HCT116 (cell line): Measurements from ENCODE around the gene PRR14L. TPM values are rescaled to one million over a fixed set of nuclear protein-coding genes. Genes with fewer than 3 reads are reported as not detected.

Source experiments
- ATAC-seq: fragments of 200-7000 bp; cut with Tn5 transposase; 2 replicates; pipeline ENCODE4 v1.9.1; 2020; ENCODE audit warnings: mild to moderate bottlenecking, moderate library complexity
- BruUV-seq: library from RNA; stranded (reverse); fragments of 400-500 nt; replicated peaks from 2 replicates; lab custom pipeline; 2021; lab: Mats Ljungman, UMichigan
- CTCF ChIA-PET: fragments of 300-600 bp; sonication (Branson Sonifier 250); formaldehyde crosslinking; loops from one replicate; lab custom pipeline; 2021; ENCODE audit warnings: antibody characterized with exemption; lab: Charles Lee
- POLR2A ChIA-PET: fragments of 300-600, 350-600 bp; sonication (Branson Sonifier 250); formaldehyde crosslinking; loops from one replicate; lab custom pipeline; 2021; ENCODE audit warnings: antibody characterized with exemption; lab: Charles Lee
- RAD21 ChIA-PET, 2 experiments: fragments of 300-600 bp; sonication (Branson Sonifier 250); formaldehyde crosslinking; loops; one replicate each; lab custom pipeline; 2023; ENCODE audit warnings: low total read pairs in 2 of 2; ENCODE audit not compliant: uncharacterized antibody in 2 of 2, unreplicated experiment in 2 of 2, low non-redundant PET in 1 of 2; lab: Charles Lee
- DNase-seq: peaks from one replicate; pipeline ENCODE4 v3.0.0-alpha.2; 2010; ENCODE audit warnings: low read depth, low spot score
- H2AFZ ChIP-seq: fragments of 200-600 bp; shearing (Covaris generic), sonication (generic); 2 replicates; pipeline ENCODE4 v1.6.1; 2017; ENCODE audit warnings: low read depth, mixed run types, mixed read lengths, antibody characterized with exemption, low read length; ENCODE audit not compliant: poor library complexity, severe bottlenecking
- H3K27ac ChIP-seq: 2 replicates; pipeline ENCODE4 v1.5.1; 2012; ENCODE audit warnings: low read depth, low read length
- H3K27me3 ChIP-seq: fragments of 200-600 bp; sonication (generic); 2 replicates; pipeline ENCODE4 v1.6.1; 2016; ENCODE audit warnings: mixed run types, low read length, mixed read lengths; ENCODE audit not compliant: insufficient read depth
- H3K36me3 ChIP-seq, 2 experiments: fragments of 200-500 bp in 1 of 2; fragments of 200-600 bp in 1 of 2; sonication (Bioruptor generic) in 1 of 2; sonication (generic) in 1 of 2; 2 replicates each; pipeline versions ENCODE4 v1.5.1 to v1.6.1; 2014 to 2016; ENCODE audit warnings: low read length in 2 of 2, inconsistent platforms in 1 of 2, mixed read lengths in 1 of 2, mixed run types in 1 of 2; ENCODE audit not compliant: insufficient read depth in 2 of 2, control insufficient read depth in 1 of 2
- H3K4me1 ChIP-seq, 2 experiments: fragments of 200-600 bp in 1 of 2; sonication (generic) in 1 of 2; 2 replicates each; pipeline versions ENCODE4 v1.5.1 to v1.6.1; 2012 to 2017; ENCODE audit warnings: low read length in 2 of 2, inconsistent platforms in 1 of 2, mild to moderate bottlenecking in 1 of 2, mixed read lengths in 1 of 2, mixed run types in 1 of 2, moderate library complexity in 1 of 2; ENCODE audit not compliant: insufficient read depth in 2 of 2, control insufficient read depth in 1 of 2
- H3K4me2 ChIP-seq: fragments of 200-600 bp; sonication (generic); 2 replicates; pipeline ENCODE4 v1.6.1; 2017; ENCODE audit warnings: mixed run types, low read length, mixed read lengths
- H3K4me3 ChIP-seq, 2 experiments: fragments of 200-600 bp in 1 of 2; sonication (generic) in 1 of 2; replicated peaks in 1 of 2; 2 replicates each; pipeline ENCODE4 v1.5.1; 2011 to 2016; ENCODE audit warnings: low read length in 2 of 2, control low read depth in 1 of 2, low read depth in 1 of 2, mild to moderate bottlenecking in 1 of 2, mixed read lengths in 1 of 2, mixed run types in 1 of 2
- H3K79me2 ChIP-seq: fragments of 200-600 bp; sonication (generic); 2 replicates; pipeline ENCODE4 v1.6.1; 2017; ENCODE audit warnings: mild to moderate bottlenecking, mixed run types, low read length, moderate library complexity, mixed read lengths; ENCODE audit not compliant: insufficient read depth
- H3K9ac ChIP-seq: fragments of 200-600 bp; sonication (generic); 2 replicates; pipeline ENCODE4 v1.6.1; 2016; ENCODE audit warnings: low read length, mixed read lengths
- H3K9me2 ChIP-seq: fragments of 200-600 bp; sonication (generic), shearing (Covaris generic); 2 replicates; pipeline ENCODE4 v1.6.1; 2017; ENCODE audit warnings: mixed run types, mild to moderate bottlenecking, moderate library complexity; ENCODE audit not compliant: insufficient read depth
- H3K9me3 ChIP-seq, 2 experiments: fragments of 200-500 bp in 1 of 2; fragments of 200-600 bp in 1 of 2; sonication (Bioruptor generic) in 1 of 2; sonication (generic) in 1 of 2; 2 replicates each; pipeline ENCODE4 v1.6.1; 2014 to 2017; ENCODE audit warnings: low read length in 2 of 2, mixed read lengths in 2 of 2, inconsistent platforms in 1 of 2, low read depth in 1 of 2, mild to moderate bottlenecking in 1 of 2, mixed run types in 1 of 2, moderate library complexity in 1 of 2; ENCODE audit not compliant: control insufficient read depth in 1 of 2, insufficient read depth in 1 of 2
- H4K20me1 ChIP-seq: fragments of 200-600 bp; sonication (generic), shearing (Covaris generic); 2 replicates; pipeline ENCODE4 v1.6.1; 2017; ENCODE audit warnings: mixed run types, mild to moderate bottlenecking, moderate library complexity; ENCODE audit not compliant: insufficient read depth
- CBX3 ChIP-seq: IDR thresholded peaks from 2 replicates; pipeline ENCODE4 v1.6.1; 2012; ENCODE audit warnings: low read depth
- ELF1 ChIP-seq: IDR thresholded peaks from 2 replicates; pipeline ENCODE4 v1.6.1; 2012; ENCODE audit warnings: low read depth, borderline replicate concordance
- POLR2A ChIP-seq: IDR thresholded peaks from 2 replicates; pipeline ENCODE4 v1.7.0; 2011; ENCODE audit warnings: borderline replicate concordance; ENCODE audit not compliant: insufficient read depth, insufficient read length; ENCODE audit errors: extremely low read depth
- RAD21 ChIP-seq: IDR thresholded peaks from 2 replicates; pipeline ENCODE4 v1.6.1; 2012; ENCODE audit warnings: low read depth, mild to moderate bottlenecking
- REST ChIP-seq: IDR thresholded peaks from 2 replicates; pipeline ENCODE4 v1.6.1; 2012; ENCODE audit warnings: low read depth
- SP1 ChIP-seq: IDR thresholded peaks from 2 replicates; pipeline ENCODE4 v1.6.1; 2012; ENCODE audit warnings: low read depth
- SRF ChIP-seq: IDR thresholded peaks from 2 replicates; pipeline ENCODE4 v1.6.1; 2012; ENCODE audit warnings: low read depth
- YY1 ChIP-seq: IDR thresholded peaks from 2 replicates; pipeline ENCODE4 v1.6.1; 2011; ENCODE audit warnings: low read length, low read depth, moderate library complexity, mild to moderate bottlenecking; ENCODE audit not compliant: insufficient replicate concordance; ENCODE audit errors: extremely low read depth
- ZBTB33 ChIP-seq: IDR thresholded peaks from 2 replicates; pipeline ENCODE4 v1.6.1; 2011; ENCODE audit warnings: mild to moderate bottlenecking, low read length, moderate library complexity; ENCODE audit not compliant: insufficient replicate concordance; ENCODE audit errors: extremely low read depth
- ZNF274 ChIP-seq: fragments of 200-500 bp; sonication (Bioruptor generic); IDR thresholded peaks from 2 replicates; pipeline ENCODE4 v1.6.1; 2014; ENCODE audit warnings: mild to moderate bottlenecking, low read depth, low read length, inconsistent platforms
- intact Hi-C: fragments of 100-400 bp; cut with micrococcal nuclease; formaldehyde crosslinking; loops from 2 replicates; pipeline ENCODE4 v1.10.0; 2022
- total RNA-seq: library from RNA; stranded (reverse); gene quantifications from one replicate; pipeline ENCODE4 v1.2.1, GENCODE V29; 2021; ENCODE audit not compliant: unreplicated experiment

Gene PRR14L
- total RNA-seq, 1 experiment from 2014 or later: 61.5 TPM

GRCh38 chr22:31753005-31753633 is 3.2 kb upstream of the PRR14L start:
- TSS peak; percentile 68 for BruUV-seq
- intact Hi-C loops: loop anchor here (5.0 kb wide), 1 partner anchor 194 kb away; no protein-coding TSS in a partner anchor
- Histone ChIP-seq H3K9ac (peak overlapping the region; percentile 79), H3K4me2 (peak overlapping the region; percentile 89), H3K9me2 (no peaks in the 10 kb centered on the region), H3K36me3 (0 out of 4 replicates have a peak, but pooled peaks cover 0 to 7% of the 10 kb centered on the region in 2 experiments), H3K27me3 (no peaks in the 10 kb centered on the region), H3K79me2 (peaks cover 42% of the 10 kb centered on the region), H3K27ac (peak overlapping the region; percentile 92), H2AFZ (no peak overlapping the region), H3K4me1 (peaks cover 31 to 45% of the 10 kb centered on the region in 2 experiments; a peak in 3 of 4 replicates), H4K20me1 (no peaks in the 10 kb centered on the region), H3K4me3 (peak overlapping the region; percentile 45 to 77), H3K9me3 (no peaks in the 10 kb centered on the region)
- ATAC-seq (peak; percentile 26), DNase-seq (no peak)
- ChIA-PET RAD21 (no interaction called here), CTCF (interaction anchor here (1.8 to 2.4 kb wide), 2 partner anchors 87 to 217 kb away, joined by 6 to 8 read pairs; no protein-coding TSS in a partner anchor), POLR2A (interaction anchor here (0.9 to 1.9 kb wide), 5 partner anchors 76 to 197 kb away, joined by 3 to 12 read pairs (median 3); partner anchors contain the start of gene PISD)
- no peak for TF ChIP-seq CBX3

DNA sequence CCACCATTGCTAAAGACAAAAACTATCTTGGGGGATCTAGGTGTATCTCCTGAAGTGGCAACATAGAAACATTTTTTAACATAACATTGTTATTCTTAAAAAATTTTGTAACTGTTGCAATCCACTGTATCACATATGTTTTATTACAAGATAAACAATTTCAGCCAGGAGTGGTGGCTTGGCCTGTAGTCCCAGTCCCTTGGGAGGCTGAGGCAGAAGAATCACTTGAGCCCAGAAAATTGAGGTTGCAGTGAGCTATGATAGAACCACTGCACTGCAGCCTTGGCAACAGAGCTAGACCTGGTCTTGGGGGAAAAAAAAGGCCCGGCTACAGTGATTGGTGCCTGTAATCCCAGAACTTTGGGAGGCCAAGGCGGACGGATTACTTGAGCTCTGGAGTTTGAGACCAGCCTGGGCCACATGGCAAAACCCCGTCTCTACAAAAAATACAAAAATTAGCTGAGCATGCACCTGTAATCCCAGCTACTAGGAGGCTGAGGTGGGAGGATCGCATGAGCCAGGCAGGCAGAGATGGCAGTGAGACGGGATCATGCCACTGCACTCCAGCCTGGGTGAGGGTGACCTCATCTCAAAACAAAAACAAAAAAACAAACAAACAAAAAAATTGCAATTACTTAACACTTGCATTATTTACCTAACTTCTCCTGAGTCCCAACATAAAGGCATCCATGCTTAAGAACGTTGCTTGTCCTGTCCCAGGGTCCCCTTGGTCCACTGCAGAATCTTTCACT is 2.3 kb upstream of the PRR14L start:
- ChIA-PET CTCF (interaction anchor here (1.8 to 2.4 kb wide), 2 partner anchors 86 to 218 kb away, joined by 6 to 8 read pairs; no protein-coding TSS in a partner anchor), POLR2A (interaction anchor here (1.5 to 1.9 kb wide), 2 partner anchors 76 to 91 kb away, joined by 5 to 12 read pairs; partner anchors contain the start of gene PISD), RAD21 (no interaction called here)
- peak overlapping the region; percentile 79 for H3K9ac ChIP-seq
- no peaks in the 10 kb centered on the region for H3K9me3 ChIP-seq
- peaks cover 49% of the 10 kb centered on the region for H3K79me2 ChIP-seq
- no TSS peak for BruUV-seq
- DNase-seq: no peak
- H3K36me3 ChIP-seq: peaks cover 0 to 1% of the 10 kb centered on the region in 2 experiments; a peak in 1 of 4 replicates
- H3K9me2 ChIP-seq: no peaks in the 10 kb centered on the region
- no peak overlapping the region for H2AFZ ChIP-seq
- no peak overlapping the region for H3K4me3 ChIP-seq
- peaks cover 34 to 48% of the 10 kb centered on the region in 2 experiments; a peak in 3 of 4 replicates for H3K4me1 ChIP-seq
- no peaks in the 10 kb centered on the region for H4K20me1 ChIP-seq
- intact Hi-C loops: loop anchor here (5.0 kb wide), 1 partner anchor 195 kb away; no protein-coding TSS in a partner anchor
- ATAC-seq: no peak
- no peaks in the 10 kb centered on the region for H3K27me3 ChIP-seq
- H3K4me2 ChIP-seq: peak overlapping the region; percentile 89; the same call in 1 of the 2 replicates
- H3K27ac ChIP-seq: peak overlapping the region; percentile 92
- TF ChIP-seq SRF (no peak), POLR2A (no peak), YY1 (no peak), REST (no peak), ZBTB33 (no peak), SP1 (no peak), ZNF274 (no peak), RAD21 (no peak), ELF1 (no peak)
